GM18868 (cell line): ENCODE data around the gene USE1.

Experiments
- ATAC-seq: cut with Tn5 transposase; IDR thresholded peaks from one replicate; pipeline ENCODE4 v1.9.1; 2021; ENCODE audit warnings: mild to moderate bottlenecking, moderate library complexity; ENCODE audit not compliant: unreplicated experiment

USE1 gene

GRCh38 chr19:17235300-17235970 lies 20.3 kb downstream of the USE1 start:
- peak; percentile 70 for ATAC-seq

- no peak for ATAC-seq
Observed at GRCh38 chr19:17235971-17236777, 21.0 kb downstream of the USE1 start.

GRCh38 chr19:17236811-17237543 lies 21.8 kb downstream of the USE1 start:
- no peak for ATAC-seq

GRCh38 chr19:17237747-17238706 lies 22.9 kb downstream of the USE1 start:
- ATAC-seq = no peak

GRCh38 chr19:17240062-17240752 lies 25.1 kb downstream of the USE1 start:
- ATAC-seq = no peak

- no peak for ATAC-seq
Observed at GRCh38 chr19:17240826-17241399, 25.8 kb downstream of the USE1 start.

GRCh38 chr19:17242431-17243208 lies 27.5 kb downstream of the USE1 start:
- no peak for ATAC-seq

GRCh38 chr19:17243211-17243829 lies 28.2 kb downstream of the USE1 start:
- no peak for ATAC-seq

GRCh38 chr19:17243830-17244617 lies 28.9 kb downstream of the USE1 start:
- ATAC-seq = no peak

GRCh38 chr19:17244618-17245534 lies 29.7 kb downstream of the USE1 start:
- ATAC-seq = no peak

GRCh38 chr19:17245535-17245984 lies 30.4 kb downstream of the USE1 start, which contains the start of gene NR2F6:
NR2F6 (minus strand) TSS chr19:17245919; CDS start chr19:17245220, 699 bp downstream.
- ATAC-seq = peak; percentile 6

GRCh38 chr19:17246681-17247425 lies 31.7 kb downstream of the USE1 start:
- ATAC-seq = no peak

- no peak for ATAC-seq
Observed at GRCh38 chr19:17248011-17248776, 33.0 kb downstream of the USE1 start.

GRCh38 chr19:17249887-17250548 lies 34.9 kb downstream of the USE1 start:
- no peak for ATAC-seq
